HEK293 (cell line): ENCODE results near the gene CLIC4.

Experiments
- CTCF ChIA-PET: fragments of 350-600 bp; formaldehyde crosslinking; extraction: SDS; loops from one replicate; lab custom pipeline; 2021; ENCODE audit warnings: antibody characterized with exemption; lab: Yijun Ruan, JAX
- POLR2A ChIA-PET: fragments of 300-600 bp; formaldehyde crosslinking; extraction: SDS; loops from one replicate; lab custom pipeline; 2020; ENCODE audit warnings: antibody characterized with exemption, inconsistent platforms; lab: Yijun Ruan, JAX
- H3K27ac ChIP-seq: fragments of 200-500 bp; sonication (Bioruptor generic); 2 replicates; pipeline ENCODE4 v1.5.1; 2014; ENCODE audit warnings: low read depth, low read length, control low read depth, inconsistent platforms; ENCODE audit errors: extremely low read depth
- H3K36me3 ChIP-seq, 2 experiments: fragments of 200-500 bp in 1 of 2; sonication (Bioruptor generic) in 1 of 2; 1 replicate in 1 of 2; 2 replicates in 1 of 2; pipeline ENCODE4 v1.5.1; 2014 to 2017; ENCODE audit warnings: inconsistent platforms in 2 of 2, low read length in 2 of 2; ENCODE audit not compliant: control insufficient read depth in 2 of 2, insufficient read depth in 1 of 2
- H3K4me1 ChIP-seq: fragments of 200-500 bp; sonication (Bioruptor generic); 2 replicates; pipeline ENCODE4 v1.5.1; 2014; ENCODE audit warnings: mild to moderate bottlenecking, low read length, inconsistent platforms; ENCODE audit not compliant: control insufficient read depth, insufficient read depth
- H3K4me3 ChIP-seq: 2 replicates; pipeline ENCODE4 v1.5.1; 2011; ENCODE audit warnings: low read depth, mild to moderate bottlenecking, control low read depth, low read length, moderate library complexity
- H3K9me3 ChIP-seq: fragments of 200-500 bp; sonication (Bioruptor generic); 2 replicates; pipeline ENCODE4 v1.5.1; 2014; ENCODE audit warnings: low read depth, low read length, inconsistent platforms; ENCODE audit not compliant: control insufficient read depth, insufficient read depth
- CTCF ChIP-seq: fragments of 450-650 bp; formaldehyde crosslinking; IDR thresholded peaks from 2 replicates; pipeline ENCODE4 v1.5.1; 2016; ENCODE audit warnings: missing biosample characterization, missing genetic modification characterization
- FEZF1 ChIP-seq: fragments of 450-650 bp; formaldehyde crosslinking; IDR thresholded peaks from 2 replicates; pipeline ENCODE4 v1.5.1; 2016; ENCODE audit warnings: missing biosample characterization, missing genetic modification characterization
- KLF17 ChIP-seq: fragments of 450-650 bp; formaldehyde crosslinking; IDR thresholded peaks from 2 replicates; pipeline ENCODE4 v1.5.1; 2016; ENCODE audit warnings: missing biosample characterization, missing genetic modification characterization
- ZBTB17 ChIP-seq: fragments of 450-650 bp; formaldehyde crosslinking; IDR thresholded peaks from 2 replicates; pipeline ENCODE4 v1.5.1; 2016; ENCODE audit warnings: missing biosample characterization, missing genetic modification characterization
- ZBTB7A ChIP-seq: fragments of 450-650 bp; formaldehyde crosslinking; IDR thresholded peaks from 2 replicates; pipeline ENCODE4 v1.5.1; 2016; ENCODE audit warnings: low read depth, missing biosample characterization, missing genetic modification characterization
- ZNF114 ChIP-seq: fragments of 450-650 bp; formaldehyde crosslinking; IDR thresholded peaks from 2 replicates; pipeline ENCODE4 v1.5.0; 2017; ENCODE audit warnings: missing biosample characterization, missing genetic modification characterization
- ZNF2 ChIP-seq: fragments of 450-650 bp; formaldehyde crosslinking; IDR thresholded peaks from 2 replicates; pipeline ENCODE4 v1.5.1; 2016; ENCODE audit warnings: missing biosample characterization, missing genetic modification characterization
- ZNF221 ChIP-seq: fragments of 450-650 bp; formaldehyde crosslinking; IDR thresholded peaks from 2 replicates; pipeline ENCODE4 v1.5.1; 2017; ENCODE audit warnings: missing biosample characterization, missing genetic modification characterization, borderline replicate concordance
- ZNF23 ChIP-seq: fragments of 450-650 bp; formaldehyde crosslinking; IDR thresholded peaks from 2 replicates; pipeline ENCODE4 v1.5.1; 2016; ENCODE audit warnings: missing biosample characterization, missing genetic modification characterization, borderline replicate concordance
- ZNF311 ChIP-seq: fragments of 450-650 bp; formaldehyde crosslinking; IDR thresholded peaks from 2 replicates; pipeline ENCODE4 v1.5.1; 2017; ENCODE audit warnings: missing biosample characterization, missing genetic modification characterization, borderline replicate concordance
- ZNF341 ChIP-seq: fragments of 450-650 bp; formaldehyde crosslinking; IDR thresholded peaks from 2 replicates; pipeline ENCODE4; 2016; ENCODE audit warnings: low read depth, missing biosample characterization, missing genetic modification characterization
- ZNF404 ChIP-seq: fragments of 450-650 bp; formaldehyde crosslinking; IDR thresholded peaks from 2 replicates; pipeline ENCODE4 v1.5.1; 2017; ENCODE audit warnings: missing biosample characterization, missing genetic modification characterization
- ZNF513 ChIP-seq: fragments of 450-650 bp; IDR thresholded peaks from 2 replicates; pipeline ENCODE4 v1.5.1; 2018; ENCODE audit warnings: missing biosample characterization, missing genetic modification characterization
- ZNF514 ChIP-seq: fragments of 450-650 bp; formaldehyde crosslinking; IDR thresholded peaks from 2 replicates; pipeline ENCODE4 v1.5.1; 2016; ENCODE audit warnings: missing biosample characterization, missing genetic modification characterization
- ZNF544 ChIP-seq: fragments of 450-650 bp; formaldehyde crosslinking; IDR thresholded peaks from 2 replicates; pipeline ENCODE4 v1.5.0; 2017; ENCODE audit warnings: missing biosample characterization, missing genetic modification characterization
- ZNF571 ChIP-seq: fragments of 450-650 bp; formaldehyde crosslinking; IDR thresholded peaks from 2 replicates; pipeline ENCODE4 v1.5.0; 2017; ENCODE audit warnings: missing biosample characterization, missing genetic modification characterization
- ZNF654 ChIP-seq: fragments of 450-650 bp; formaldehyde crosslinking; IDR thresholded peaks from 2 replicates; pipeline ENCODE4 v1.5.1; 2016; ENCODE audit warnings: low read depth, missing biosample characterization, missing genetic modification characterization
- ZNF704 ChIP-seq: fragments of 450-650 bp; formaldehyde crosslinking; IDR thresholded peaks from 2 replicates; pipeline ENCODE4 v1.5.1; 2016; ENCODE audit warnings: missing biosample characterization, missing genetic modification characterization
- ZSCAN30 ChIP-seq: fragments of 450-650 bp; IDR thresholded peaks from 2 replicates; pipeline ENCODE4 v1.5.1; 2018; ENCODE audit warnings: missing biosample characterization, mild to moderate bottlenecking, missing genetic modification characterization, moderate library complexity
- ZSCAN5A ChIP-seq: fragments of 450-650 bp; formaldehyde crosslinking; IDR thresholded peaks from 2 replicates; pipeline ENCODE4 v1.5.1; 2016; ENCODE audit warnings: missing biosample characterization, missing genetic modification characterization

CLIC4 gene

GRCh38 chr1:24855474-24855873 lies 110.2 kb downstream of the CLIC4 start (continued):
- TF ChIP-seq ZNF704 (tag by site-specific recombination), result no peak
- TF ChIP-seq ZBTB17, result no peak
- TF ChIP-seq ZNF221 (tag by site-specific recombination), result no peak
- no peak for TF ChIP-seq ZNF114 (tag by site-specific recombination)
- no peak for TF ChIP-seq ZNF514

GRCh38 chr1:24856787-24857506 lies 111.7 kb downstream of the CLIC4 start:
- CTCF ChIA-PET, result interaction anchor here (0.6 kb wide), 1 partner anchor 388 kb away, joined by 3 read pairs; no protein-coding TSS in a partner anchor
- TF ChIP-seq ZNF544 (tag by site-specific recombination), result no peak
- TF ChIP-seq ZSCAN30 (tag by site-specific recombination), result no peak
- TF ChIP-seq KLF17 (tag by site-specific recombination), result no peak
- no peak for TF ChIP-seq ZNF341 (tag by site-specific recombination)
- TF ChIP-seq ZNF2 (tag by site-specific recombination), result no peak
- TF ChIP-seq ZNF404 (tag by site-specific recombination), result no peak
- no peak for TF ChIP-seq ZBTB7A
- TF ChIP-seq ZNF114 (tag by site-specific recombination), result no peak
- TF ChIP-seq ZNF704 (tag by site-specific recombination), result no peak
- no peak for TF ChIP-seq ZNF571
- no peak for TF ChIP-seq ZNF513
- no peak for TF ChIP-seq ZNF311 (tag by site-specific recombination)
- no peak for TF ChIP-seq ZSCAN5A
- TF ChIP-seq FEZF1 (tag by site-specific recombination), result no peak
- no peak for TF ChIP-seq ZNF23 (tag by site-specific recombination)
- TF ChIP-seq ZNF654 (tag by site-specific recombination), result no peak
- no peak for TF ChIP-seq CTCF (tag by site-specific recombination)
- TF ChIP-seq, all 188 proteins: peak for 0
- Histone ChIP-seq H3K36me3 (no peaks in the 10 kb centered on the region), H3K27ac (no peak overlapping the region), H3K4me3 (no peak overlapping the region), H3K4me1 (no peaks in the 10 kb centered on the region), H3K9me3 (no peaks in the 10 kb centered on the region)
- POLR2A ChIA-PET, result no interaction called here
